GF-D8 (cell line): Measurements from ENCODE around the gene RAP1GAP.

Experiments
- DNase-seq: peaks from one replicate; lab custom pipeline; 2025; lab: John Stamatoyannopoulos, UW

Gene RAP1GAP

DNA sequence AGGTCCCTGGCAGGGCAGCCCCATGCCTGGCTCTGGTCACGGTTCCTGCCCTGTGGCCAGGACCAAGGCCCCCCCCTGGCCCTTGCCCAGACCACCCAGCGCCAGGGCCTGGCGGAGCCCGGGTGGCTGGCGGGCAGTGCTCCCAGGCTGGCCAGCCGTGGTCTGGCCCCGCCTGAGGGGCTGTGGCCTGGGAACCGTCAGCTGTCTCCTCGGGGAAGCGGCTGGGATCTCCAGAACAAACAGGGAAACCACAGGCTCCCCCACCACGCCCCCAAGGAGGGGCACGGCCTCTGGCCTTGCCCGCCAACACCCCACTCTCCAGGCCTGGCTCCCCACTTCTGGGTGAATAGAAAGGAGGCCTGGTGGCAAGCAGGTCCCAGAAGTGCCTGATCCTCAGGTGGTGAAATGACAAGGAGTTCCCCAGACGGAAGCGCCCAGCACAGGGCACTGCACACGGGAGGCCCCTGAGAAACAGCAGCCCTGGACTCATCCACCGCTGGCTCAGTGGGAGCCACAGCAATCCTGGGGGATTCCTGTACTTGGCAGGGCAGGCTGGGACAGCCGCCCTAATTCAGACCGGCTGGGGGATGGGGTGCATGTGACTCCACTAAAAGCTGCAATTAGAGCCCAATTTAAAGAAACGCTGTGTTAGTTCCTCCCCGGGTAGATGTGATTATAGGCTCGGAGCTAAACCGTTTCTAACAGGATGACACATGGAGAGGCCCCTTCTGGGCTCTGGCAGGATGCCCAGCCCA is 78.9 kb downstream of the RAP1GAP start:
- DNase-seq, result no peak

DNA sequence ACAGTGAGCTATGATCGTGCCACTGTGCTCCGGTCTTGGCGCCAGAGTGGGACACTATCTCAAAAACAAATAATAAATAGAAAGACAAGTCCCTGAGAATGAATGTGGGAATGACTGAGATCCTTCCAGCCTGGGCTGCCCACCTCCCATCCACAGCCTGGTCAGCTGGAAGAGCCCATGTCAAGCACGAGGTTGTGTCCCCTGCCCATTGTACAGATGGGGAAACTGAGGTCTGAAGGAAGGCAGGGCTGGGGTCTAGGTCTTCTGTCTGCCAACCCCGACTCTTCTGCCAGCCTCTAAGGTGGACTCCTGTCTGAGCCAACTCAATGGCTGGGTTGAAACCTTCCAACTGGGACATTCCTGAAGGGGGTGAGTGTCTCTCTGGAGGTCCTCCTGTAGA is 79.5 kb downstream of the RAP1GAP start:
- DNase-seq, result no peak

DNA sequence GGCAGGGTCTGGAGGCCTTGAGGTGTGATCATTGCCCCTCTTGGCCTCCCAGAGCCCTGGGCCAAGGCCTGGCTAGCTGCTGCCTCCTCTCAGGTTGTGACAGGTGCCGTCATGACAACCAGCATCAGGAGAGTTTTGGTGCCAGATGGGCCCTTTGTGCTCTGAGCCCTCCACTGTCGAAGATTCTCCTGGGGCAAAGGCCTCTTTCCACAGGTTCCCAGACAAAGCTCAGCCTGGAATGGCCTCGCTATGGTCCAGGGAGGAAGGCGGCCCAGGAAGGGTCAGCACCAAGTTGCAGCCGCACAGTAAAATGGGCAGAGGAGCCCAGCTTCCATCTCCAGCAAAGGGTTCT is 81.6 kb downstream of the RAP1GAP start:
- no peak for DNase-seq

DNA sequence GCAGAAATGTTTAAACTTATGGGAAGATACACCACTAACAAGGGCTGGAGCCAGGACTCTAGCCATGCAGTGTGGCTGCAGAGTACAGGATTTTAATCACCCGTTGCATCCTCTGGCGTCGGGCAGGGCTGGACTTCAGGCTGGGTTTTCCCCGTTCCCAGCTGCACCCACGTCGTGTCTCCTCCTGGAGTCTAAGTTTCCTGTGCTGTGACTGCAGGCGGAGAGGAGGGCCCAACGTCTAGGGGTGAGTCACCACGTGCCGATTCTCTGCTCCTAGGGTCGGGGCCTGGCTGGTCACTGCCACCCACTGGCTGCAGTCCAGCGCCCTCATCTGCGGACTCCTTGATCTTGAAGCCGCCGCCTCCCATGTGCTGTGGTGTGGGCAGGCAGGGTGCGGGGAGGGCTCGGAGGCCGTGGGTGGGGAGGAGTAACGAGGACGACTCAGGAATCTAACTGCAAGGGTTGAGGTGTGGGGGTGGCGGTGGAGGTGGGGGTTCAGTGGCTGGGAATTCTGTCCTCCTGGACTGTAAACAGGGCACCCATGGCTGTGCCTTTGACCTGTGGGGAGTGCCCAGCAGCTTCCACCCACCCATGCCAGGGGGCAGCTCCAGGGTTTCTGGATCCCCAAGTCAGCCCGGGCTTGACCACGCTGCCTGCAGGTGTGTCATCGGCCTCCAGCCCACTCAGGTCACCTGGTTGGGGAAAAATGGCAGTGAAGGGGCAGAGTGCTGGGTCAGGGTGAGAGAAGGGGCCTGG is 82.1 kb downstream of the RAP1GAP start:
- no peak for DNase-seq

DNA sequence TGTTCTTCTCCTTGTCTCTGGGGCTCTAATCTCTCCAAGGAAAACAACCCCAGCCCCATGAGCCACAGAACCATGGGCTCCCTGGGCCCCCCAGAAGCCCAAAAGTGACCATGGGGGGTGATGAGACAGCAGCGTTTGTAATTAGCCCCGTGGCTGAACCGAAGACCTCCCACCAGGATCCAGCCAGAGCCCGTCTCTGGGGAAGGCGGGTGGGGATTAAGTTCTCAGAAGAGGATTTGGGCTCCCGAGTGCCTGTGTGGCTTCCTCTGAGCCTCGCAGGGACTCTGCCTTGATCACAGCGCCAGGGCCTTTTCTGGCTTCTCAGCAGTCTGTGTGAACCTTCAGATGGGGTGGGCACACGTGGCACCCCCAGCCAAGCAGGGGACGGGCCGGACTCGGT is 82.9 kb downstream of the RAP1GAP start:
- no peak for DNase-seq

DNA sequence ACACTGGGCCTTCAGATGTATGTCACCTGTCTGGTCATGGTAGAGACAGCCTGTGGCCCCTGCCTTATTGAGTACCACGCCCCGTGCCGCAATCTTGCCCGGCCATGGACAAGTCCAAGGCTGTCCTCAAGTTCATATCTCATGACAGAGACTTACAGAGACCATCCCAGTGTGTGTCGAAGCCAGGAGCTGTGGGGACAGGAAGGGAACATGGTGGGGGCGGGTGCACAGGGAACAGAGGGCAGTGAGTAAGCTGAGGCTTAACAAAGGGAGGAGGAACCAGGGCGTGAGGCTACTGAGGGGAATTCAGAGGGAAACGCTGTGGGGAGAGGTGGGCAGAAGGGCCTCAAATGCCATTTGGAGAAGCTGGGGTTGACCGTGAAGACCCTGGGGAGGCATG is 84.1 kb downstream of the RAP1GAP start:
- no peak for DNase-seq

DNA sequence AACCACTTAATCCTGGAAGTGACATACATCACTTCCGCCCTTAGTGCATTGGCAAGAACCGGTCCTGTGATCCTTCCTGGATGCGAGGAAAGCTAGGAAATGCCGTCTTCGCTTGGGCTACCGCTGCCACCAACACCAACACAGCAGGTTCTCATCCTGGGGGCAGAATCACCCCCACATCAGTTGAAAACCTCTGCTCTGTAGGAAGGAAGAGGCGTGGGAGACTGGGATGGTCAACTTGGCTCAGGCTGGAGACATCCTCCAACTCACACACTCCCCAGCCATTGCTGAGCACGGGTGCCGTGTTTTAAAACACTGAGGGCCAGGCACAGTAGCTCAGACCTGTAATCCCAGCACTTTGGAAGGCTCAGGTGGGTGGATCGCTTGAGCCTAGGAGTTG is 85.1 kb downstream of the RAP1GAP start:
- no peak for DNase-seq

DNA sequence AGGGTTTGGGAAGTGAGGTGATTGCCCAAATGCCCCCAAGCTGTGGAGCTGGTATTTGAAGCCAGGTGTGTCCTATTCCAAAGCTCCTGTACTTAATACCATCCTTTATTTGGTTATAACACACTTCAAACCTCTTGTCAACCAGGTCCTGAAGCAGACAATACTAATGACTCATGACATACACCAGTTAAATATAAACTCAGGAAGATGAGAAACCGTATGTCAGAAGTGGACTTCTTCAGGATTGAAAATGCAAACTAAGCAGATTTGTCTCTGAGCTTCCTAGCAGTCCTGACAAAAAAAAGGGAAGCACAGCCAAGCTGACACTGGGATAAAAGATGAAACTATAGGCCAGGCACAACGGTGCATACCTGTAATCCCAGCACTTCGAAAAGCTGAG is 89.4 kb downstream of the RAP1GAP start:
- no peak for DNase-seq

DNA sequence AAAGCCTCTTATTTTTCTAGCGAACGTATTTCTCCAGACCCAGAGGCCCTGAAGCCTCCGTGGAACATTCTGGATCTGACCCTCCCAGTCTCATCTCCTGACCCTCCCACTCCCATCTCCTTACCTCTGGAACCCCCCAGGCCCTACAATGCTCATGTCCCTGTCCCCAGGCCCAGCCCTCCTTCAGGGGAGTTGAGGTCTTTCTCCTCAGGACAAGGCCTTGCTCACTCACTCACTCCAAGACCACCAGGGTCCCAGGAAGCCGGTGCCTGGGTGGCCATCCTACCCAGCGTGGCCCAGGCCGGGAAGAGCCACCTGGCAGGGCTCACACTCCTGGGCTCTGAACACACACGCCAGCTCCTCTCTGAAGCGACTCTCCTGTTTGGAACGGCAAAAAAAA is 91.2 kb downstream of the RAP1GAP start:
- no peak for DNase-seq

DNA sequence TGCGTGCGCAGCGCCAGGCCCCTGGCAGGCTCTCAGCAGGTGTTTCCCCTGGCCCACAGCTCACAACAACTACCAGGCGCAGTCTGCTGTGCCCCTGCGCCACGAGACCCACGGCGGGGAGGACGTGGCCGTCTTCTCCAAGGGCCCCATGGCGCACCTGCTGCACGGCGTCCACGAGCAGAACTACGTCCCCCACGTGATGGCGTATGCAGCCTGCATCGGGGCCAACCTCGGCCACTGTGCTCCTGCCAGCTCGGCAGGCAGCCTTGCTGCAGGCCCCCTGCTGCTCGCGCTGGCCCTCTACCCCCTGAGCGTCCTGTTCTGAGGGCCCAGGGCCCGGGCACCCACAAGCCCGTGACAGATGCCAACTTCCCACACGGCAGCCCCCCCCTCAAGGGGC is 91.8 kb downstream of the RAP1GAP start:
- no peak for DNase-seq

DNA sequence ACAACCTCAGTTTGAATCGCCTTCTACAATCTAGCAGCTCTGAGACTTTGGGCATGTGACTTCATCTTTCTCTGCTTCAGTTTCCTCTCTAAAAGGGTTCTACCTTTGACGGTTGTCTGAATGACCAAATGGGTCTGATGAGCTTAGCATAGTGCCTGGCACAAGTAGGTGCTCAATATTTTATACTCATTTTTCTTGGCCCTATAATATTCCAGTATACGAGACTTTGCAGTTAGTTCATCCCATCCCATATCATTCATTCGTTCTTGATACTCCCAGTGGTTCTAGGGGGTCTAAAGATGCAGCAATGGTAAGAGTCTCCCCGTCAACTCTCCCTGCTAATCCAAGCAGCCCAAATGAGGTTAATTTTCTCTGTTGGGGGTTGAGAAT is 92.4 kb downstream of the RAP1GAP start:
- DNase-seq, result no peak

DNA sequence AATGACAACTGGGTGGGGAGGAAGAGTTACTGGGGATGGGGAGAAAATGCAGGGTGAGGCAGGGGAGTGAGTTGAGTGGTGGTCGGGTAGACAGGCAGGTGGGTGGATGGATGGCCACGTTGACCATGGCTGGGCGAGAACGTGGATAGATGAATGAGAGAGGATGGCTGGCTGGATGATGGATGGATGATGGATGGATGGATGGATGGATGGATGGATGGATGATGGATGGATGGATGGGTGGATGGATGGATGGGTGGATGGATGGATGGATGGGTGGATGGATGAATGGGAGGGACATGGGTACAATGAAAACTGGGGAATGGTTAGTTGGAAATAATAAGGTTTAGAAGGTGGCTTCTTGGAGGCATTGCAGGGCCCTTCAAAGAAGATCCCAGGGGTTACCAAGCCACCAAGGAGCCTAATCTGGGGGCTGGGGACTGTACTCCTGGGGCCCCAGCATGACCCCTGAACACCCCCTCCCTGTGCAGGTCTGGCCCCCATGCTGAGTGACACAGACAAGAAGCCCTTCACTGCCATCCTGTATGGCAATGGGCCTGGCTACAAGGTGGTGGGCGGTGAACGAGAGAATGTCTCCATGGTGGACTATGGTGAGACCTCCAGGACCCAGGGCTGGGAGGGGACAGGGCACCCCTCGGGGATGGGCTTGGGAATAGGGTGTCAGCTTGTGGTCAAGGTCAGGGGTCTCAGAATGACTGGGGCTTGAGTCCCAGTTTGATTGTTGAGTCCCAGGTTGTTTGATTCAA is 92.9 kb downstream of the RAP1GAP start:
- DNase-seq, result no peak

DNA sequence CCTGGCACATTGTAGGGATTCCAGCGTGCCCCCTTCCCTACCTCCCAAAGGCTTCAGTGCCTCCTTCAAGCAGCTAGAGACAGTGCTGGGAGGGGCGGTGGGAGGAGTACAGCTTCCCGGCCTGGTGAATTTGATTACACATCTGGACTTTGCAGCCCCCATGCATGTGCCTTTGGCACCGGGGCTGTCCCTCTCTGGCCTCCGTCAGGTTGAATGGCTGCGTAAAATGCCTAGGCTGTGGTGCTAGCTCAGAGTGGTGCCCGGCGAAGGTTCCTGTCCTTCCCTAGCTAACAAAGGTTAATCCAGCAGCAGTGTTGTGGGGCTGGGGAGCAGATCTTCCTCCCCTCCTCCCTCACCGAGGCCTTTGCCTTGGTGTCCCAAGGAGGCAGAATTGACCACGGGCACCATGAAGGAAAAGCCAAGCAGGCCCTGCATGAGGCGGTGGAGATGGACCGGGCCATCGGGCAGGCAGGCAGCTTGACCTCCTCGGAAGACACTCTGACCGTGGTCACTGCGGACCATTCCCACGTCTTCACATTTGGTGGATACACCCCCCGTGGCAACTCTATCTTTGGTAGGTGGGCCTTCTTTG is 93.7 kb downstream of the RAP1GAP start:
- no peak for DNase-seq

DNA sequence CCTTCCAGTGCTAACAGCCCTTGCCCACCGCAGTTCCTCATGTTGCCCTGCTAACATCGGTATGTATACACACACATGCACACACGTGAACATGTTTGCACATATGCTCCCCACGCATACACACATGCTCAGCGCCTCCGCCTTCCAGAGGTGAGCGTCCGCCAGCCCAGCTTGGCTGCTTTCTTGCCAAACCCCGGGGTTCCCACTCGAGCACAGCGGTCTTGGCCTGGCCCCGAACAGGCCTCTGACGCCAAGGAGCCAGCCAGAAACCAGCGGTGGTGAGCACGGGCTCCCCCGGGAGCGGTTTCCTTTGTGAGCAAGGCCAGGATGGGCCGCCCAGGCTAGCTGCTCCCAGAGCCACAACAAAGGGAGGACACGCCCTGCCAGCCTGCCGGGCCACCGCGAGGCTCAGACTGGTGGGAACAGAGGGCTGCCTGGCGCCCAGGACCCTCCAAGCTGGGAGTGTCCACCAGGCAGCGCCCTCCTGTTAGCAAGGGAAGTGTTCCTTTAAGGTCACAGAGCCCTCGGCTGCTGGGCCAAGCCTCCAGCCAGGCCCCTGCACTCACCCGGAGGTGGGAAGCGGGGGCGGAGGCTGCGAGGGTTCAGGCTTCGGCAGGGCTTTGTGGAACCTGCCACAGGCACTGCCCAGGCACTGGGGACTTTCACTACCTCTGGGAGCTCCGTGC is 94.5 kb downstream of the RAP1GAP start:
- no peak for DNase-seq

DNA sequence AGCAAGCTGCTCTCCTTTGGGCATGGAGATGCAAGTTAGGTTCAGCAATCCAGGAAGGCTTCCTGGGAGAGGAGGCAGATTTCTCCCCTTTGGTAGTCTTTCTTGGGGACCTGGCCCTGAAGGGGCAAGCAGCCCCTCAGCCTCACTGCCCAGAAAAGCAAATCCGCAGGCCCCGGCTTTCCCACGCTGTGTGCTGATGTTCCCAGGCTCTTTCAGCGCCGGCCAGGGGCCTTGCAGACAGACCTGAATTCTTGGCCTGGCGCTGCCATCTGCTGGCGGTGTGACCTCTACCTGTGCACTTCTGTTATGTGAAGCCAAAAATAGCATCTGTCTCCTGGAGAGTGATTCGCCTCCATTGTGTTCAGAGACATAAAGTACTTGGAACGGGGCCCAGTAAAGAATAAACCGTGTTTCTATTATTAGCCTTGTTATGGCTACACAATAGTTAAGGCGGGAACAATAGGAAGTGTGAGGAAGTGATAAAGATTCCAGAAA is 95.1 kb downstream of the RAP1GAP start:
- DNase-seq, result no peak

DNA sequence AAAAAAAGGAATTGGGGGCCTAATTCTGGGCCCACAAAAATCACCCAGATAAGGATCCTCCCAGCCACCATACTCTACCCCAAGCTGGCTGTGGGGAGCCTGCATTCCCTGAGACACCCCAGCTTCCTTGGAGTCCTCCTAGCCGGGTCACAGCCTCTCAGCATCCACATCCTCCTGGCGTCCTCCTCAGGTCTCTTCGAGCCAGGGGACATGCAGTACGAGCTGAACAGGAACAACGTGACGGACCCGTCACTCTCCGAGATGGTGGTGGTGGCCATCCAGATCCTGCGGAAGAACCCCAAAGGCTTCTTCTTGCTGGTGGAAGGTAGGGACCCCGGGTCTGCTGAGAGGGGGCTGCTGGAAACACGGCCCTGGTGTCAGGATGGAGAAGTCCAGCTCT is 95.7 kb downstream of the RAP1GAP start:
- DNase-seq, result no peak

DNA sequence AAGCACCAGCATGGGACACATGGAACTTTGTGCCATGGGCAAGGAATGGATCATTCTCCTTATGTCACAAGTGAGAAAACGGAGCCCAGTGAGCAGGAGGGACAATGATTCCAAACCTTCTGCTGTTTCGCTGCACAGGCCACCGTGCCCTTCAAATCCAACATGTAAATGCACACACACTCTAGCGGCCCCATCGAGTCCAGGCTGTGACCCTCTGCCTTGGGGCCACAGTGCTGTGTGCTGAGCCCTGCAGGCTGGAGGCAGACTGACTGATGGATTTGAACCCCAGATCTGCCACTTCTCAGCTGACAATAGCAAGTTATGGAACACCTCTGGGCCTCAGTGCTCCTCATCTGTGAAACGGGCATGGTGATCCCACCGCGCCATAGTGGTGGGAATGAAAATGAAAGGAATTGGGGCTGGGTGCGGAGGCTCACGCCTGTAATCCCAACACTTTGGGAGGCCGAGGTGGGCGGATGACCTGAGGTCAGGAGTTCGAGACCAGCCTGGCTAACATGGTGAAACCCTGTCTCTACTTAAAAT is 96.4 kb downstream of the RAP1GAP start:
- DNase-seq, result no peak

DNA sequence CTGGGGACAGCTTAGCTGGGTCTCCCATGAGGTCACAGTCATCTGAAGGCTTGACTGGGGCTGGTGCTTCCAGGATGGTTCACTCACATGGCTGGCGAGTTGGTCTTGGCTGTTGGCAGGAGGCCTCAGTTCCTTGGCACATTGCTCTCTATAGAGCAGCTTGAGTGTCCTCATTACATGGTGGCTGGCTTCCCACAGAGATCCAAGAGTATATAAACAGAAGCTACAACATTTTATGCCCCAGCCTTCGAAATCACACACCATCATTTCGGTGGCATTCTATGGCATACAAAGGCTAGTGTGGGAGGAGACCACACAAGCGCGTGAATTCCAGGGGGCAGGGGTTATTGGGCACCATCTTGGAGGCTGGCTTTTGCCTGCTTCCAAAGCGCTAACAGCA is 96.9 kb downstream of the RAP1GAP start:
- no peak for DNase-seq

DNA sequence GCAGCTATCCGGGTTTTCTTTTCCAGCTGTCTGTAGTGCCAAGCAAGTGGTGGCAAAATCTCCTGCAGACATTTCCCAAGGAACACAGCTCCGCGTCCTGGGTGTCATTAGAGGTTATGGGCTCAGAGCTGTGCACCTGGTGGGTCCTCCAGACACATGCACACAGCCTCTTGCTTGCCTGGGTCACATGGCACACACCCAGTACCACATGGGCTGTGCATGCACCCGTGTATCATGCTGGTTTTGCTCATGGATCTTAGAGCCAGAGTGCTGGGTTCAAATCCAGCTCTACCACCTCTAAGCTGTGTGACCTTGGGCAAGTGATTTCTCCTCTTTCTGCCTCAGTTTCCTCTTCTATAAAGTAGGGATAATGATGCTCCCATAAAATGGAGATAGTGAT is 98.3 kb downstream of the RAP1GAP start:
- DNase-seq, result no peak

DNA sequence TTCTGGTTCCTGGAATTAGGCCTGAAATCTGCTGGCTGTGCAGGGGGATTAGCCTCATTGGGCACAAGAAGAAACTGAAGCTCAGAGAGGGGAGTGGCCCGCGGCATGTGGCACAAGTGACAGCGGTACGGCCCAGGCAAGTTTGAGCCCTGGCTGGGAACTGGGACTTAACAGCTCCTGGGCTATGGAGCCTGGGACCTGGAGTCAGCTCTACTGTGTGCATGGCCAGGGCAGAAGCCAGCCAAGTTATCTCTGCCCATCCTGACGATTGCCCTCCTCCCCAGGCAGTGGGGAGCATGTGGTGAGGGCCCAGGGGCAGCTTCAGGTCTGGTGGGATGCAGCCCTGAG is 98.7 kb downstream of the RAP1GAP start:
- DNase-seq, result no peak

DNA sequence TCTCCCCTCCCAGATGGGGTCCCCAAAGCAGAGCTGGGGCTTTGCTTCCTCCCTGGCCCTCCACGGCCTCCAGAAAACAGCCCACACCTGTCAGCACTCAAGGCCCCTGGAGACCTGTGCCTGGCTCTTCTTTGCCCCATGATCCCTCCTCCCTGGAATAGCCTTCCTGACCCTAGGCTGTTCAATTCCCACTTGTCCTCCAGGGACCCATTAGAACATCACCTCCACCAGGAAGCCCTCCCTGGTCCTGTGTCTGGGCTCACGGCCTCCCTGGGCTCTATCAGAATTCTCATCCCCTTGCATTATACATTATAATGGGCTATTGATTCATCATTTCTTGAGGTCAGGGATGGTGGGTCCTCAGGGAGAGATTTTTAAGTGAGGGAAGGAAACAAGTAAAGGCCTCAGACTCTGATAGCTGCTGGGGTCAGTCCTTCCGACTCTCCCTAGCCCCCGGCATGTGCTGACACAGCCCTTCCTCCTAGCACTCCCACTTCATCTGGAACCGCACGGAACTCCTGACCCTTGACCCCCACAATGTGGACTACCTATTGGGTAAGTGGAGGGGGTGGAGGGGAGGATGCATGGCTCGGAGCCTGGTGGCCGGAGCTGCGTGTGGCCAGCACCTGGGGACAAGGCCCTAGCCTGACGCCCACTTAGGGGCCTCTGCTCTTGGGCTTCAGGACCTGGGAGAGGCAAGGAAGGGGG is 99.2 kb downstream of the RAP1GAP start:
- no peak for DNase-seq
